DND-41 (cell line): Measurements from ENCODE around the gene ST8SIA6.

Source experiments
- ATAC-seq: fragments of 200-7000 bp; cut with Tn5 transposase; 3 replicates; pipeline ENCODE4 v1.9.1; 2021; ENCODE audit warnings: low read depth; ENCODE audit not compliant: insufficient read depth
- DNase-seq: peaks from one replicate; pipeline ENCODE4 v3.0.0-alpha.2; 2020
- H2AFZ ChIP-seq: 2 replicates; pipeline ENCODE4 v1.6.0; 2012; ENCODE audit warnings: low read depth, low read length
- H3K27ac ChIP-seq: 2 replicates; pipeline ENCODE4 v1.5.1; 2012; ENCODE audit warnings: low read length, inconsistent platforms
- H3K27me3 ChIP-seq: fragments of 200-600 bp; sonication (generic); 2 replicates; pipeline ENCODE4 v1.6.0; 2012; ENCODE audit warnings: low read length, mild to moderate bottlenecking, inconsistent platforms; ENCODE audit not compliant: insufficient read depth, poor library complexity
- H3K36me3 ChIP-seq: 2 replicates; pipeline ENCODE4 v1.5.1; 2012; ENCODE audit warnings: low read length, inconsistent platforms; ENCODE audit not compliant: insufficient read depth
- H3K4me1 ChIP-seq: 2 replicates; pipeline ENCODE4 v1.5.1; 2012; ENCODE audit warnings: mild to moderate bottlenecking, low read length; ENCODE audit not compliant: insufficient read depth
- H3K4me2 ChIP-seq: 2 replicates; pipeline ENCODE4 v1.6.0; 2012; ENCODE audit warnings: mild to moderate bottlenecking, moderate library complexity, low read length, inconsistent platforms; ENCODE audit not compliant: insufficient read depth
- H3K4me3 ChIP-seq, 2 experiments: fragments of 200-600 bp in 1 of 2; shearing (Covaris generic) in 1 of 2; 2 replicates each; pipeline ENCODE4 v1.5.1; 2012 to 2016; ENCODE audit warnings: inconsistent platforms in 2 of 2, low read length in 2 of 2, mild to moderate bottlenecking in 2 of 2, low read depth in 1 of 2, moderate library complexity in 1 of 2
- H3K79me2 ChIP-seq: 2 replicates; pipeline ENCODE4 v1.6.0; 2012; ENCODE audit warnings: low read length, inconsistent platforms; ENCODE audit not compliant: insufficient read depth
- H3K9ac ChIP-seq: 2 replicates; pipeline ENCODE4 v1.6.0; 2012; ENCODE audit warnings: low read depth, mild to moderate bottlenecking, inconsistent platforms, low read length, moderate library complexity
- H3K9me3 ChIP-seq: 2 replicates; pipeline ENCODE4 v1.5.1; 2012; ENCODE audit warnings: low read length, moderate library complexity, mild to moderate bottlenecking, inconsistent platforms; ENCODE audit not compliant: insufficient read depth, severe bottlenecking
- H4K20me1 ChIP-seq: 2 replicates; pipeline ENCODE4 v1.6.0; 2012; ENCODE audit warnings: low read length; ENCODE audit not compliant: insufficient read depth
- EZH2 ChIP-seq: IDR thresholded peaks from 3 replicates; pipeline ENCODE4 v1.6.1; 2012; ENCODE audit warnings: borderline replicate concordance, low read depth, mild to moderate bottlenecking, moderate library complexity, low read length, inconsistent platforms; ENCODE audit not compliant: severe bottlenecking
- TF ChIP-seq, protein P1 (sequence below): IDR thresholded peaks from 2 replicates; pipeline ENCODE4 v1.5.1; 2012; ENCODE audit warnings: borderline replicate concordance, low read length, moderate library complexity, mild to moderate bottlenecking; ENCODE audit not compliant: poor library complexity, severe bottlenecking; ENCODE audit errors: extremely low read depth

Gene ST8SIA6

DNA sequence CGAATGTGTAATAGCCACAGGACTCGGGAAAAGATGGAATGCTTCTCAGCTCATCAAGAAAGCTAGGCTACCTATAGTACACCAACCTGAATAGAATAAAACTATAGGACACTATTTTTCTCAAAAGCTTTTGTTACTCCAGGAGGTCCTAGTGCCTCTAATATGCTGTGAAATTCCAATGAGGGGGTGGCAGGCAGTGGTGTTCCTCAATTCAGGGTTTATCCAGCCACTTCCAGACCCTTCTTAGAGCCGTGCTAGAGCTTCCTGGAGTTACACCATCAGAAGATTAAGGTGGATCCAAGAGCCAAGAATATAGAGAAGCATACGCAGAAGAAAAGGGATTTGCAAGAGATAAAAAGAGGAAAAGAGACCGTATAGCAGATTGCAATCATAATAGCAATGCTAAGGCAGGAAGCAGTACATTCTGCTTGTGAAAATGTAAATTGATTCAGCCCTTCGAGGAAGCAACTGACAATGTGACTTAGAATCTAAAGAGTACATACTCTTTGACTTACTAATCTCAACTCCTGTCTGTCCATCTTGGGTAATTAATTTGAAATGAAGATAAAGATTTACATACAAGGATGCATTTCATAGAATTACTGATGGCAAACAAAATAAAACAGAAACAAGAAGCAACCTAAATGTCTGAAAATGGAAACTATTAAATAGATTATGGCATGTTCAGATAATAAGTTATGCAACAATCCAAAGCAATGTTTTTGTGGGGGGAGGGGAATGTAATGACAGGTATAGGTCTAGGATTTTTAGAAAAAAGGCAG, 2.1 kb downstream of the ST8SIA6 start:
- no peak overlapping the region for H3K9ac ChIP-seq
- H3K79me2 ChIP-seq, result no peaks in the 10 kb centered on the region
- TF ChIP-seq EZH2, result no peak
- TF ChIP-seq, protein P1, sequence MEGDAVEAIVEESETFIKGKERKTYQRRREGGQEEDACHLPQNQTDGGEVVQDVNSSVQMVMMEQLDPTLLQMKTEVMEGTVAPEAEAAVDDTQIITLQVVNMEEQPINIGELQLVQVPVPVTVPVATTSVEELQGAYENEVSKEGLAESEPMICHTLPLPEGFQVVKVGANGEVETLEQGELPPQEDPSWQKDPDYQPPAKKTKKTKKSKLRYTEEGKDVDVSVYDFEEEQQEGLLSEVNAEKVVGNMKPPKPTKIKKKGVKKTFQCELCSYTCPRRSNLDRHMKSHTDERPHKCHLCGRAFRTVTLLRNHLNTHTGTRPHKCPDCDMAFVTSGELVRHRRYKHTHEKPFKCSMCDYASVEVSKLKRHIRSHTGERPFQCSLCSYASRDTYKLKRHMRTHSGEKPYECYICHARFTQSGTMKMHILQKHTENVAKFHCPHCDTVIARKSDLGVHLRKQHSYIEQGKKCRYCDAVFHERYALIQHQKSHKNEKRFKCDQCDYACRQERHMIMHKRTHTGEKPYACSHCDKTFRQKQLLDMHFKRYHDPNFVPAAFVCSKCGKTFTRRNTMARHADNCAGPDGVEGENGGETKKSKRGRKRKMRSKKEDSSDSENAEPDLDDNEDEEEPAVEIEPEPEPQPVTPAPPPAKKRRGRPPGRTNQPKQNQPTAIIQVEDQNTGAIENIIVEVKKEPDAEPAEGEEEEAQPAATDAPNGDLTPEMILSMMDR, result no peak
- H3K27me3 ChIP-seq, result no peaks in the 10 kb centered on the region
- H3K36me3 ChIP-seq, result no peaks in the 10 kb centered on the region
- H3K4me3 ChIP-seq, result no peak overlapping the region
- H3K27ac ChIP-seq, result no peak overlapping the region
- DNase-seq (no peak), ATAC-seq (no peak)
- H3K4me1 ChIP-seq, result no peaks in the 10 kb centered on the region
- H3K4me2 ChIP-seq, result no peak overlapping the region
- no peak overlapping the region for H2AFZ ChIP-seq
- peaks cover 10% of the 10 kb centered on the region for H3K9me3 ChIP-seq
- no peaks in the 10 kb centered on the region for H4K20me1 ChIP-seq

DNA sequence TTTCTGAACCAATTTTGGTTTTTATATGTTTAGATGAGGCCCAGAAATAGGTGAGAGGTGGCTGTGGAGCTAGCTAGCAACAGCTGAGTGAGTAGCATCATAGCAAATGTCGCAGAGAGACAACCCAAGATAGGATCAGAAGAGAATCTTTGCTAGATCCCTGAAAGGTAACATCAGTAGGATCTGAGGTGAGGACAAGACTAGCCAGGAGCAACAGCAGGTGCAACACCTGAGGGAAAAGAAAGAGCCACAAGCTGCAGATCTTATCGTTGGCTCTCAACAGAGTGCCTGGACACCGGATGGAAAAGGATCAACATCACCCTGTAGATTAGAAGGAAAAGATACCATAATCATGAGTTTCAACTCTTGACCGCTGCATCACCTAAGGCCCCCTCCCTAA, 4.4 kb downstream of the ST8SIA6 start:
- Histone ChIP-seq H3K27ac (no peak overlapping the region), H3K36me3 (no peaks in the 10 kb centered on the region), H3K9ac (no peak overlapping the region), H3K9me3 (peaks cover 10% of the 10 kb centered on the region), H4K20me1 (no peaks in the 10 kb centered on the region), H3K4me2 (no peak overlapping the region), H2AFZ (no peak overlapping the region), H3K27me3 (no peaks in the 10 kb centered on the region), H3K4me3 (no peak overlapping the region), H3K4me1 (no peaks in the 10 kb centered on the region), H3K79me2 (no peaks in the 10 kb centered on the region)
- DNase-seq (no peak), ATAC-seq (no peak)
- no peak for TF ChIP-seq EZH2
- TF ChIP-seq, protein P1, result no peak

DNA sequence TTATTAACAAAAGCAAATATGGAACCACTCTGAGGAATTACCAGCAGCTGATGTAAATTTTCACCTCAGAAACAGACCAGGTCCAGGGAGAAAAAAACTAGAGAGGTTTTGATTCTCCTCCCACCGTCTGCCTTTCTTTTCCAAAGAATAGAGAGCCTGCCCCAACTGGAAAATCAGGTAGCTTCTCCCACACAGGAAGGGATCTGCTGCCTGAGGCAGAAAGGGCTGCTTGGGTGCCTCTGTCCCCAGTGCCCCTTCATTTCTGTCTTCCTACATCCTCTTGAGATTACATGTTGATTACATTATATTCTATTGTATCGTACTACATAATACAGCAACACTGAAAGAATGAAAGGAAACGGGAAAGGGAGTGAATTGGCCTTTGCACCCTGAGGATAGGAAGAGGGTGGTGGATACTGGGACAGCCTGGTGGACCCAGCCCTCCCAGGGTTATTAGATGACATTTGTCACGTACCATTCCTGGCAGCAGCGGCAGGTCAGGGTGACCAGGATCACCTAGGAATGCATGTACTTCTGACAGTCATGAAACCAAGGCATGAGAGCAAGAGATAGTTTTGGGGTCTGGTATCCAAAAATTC, 8.9 kb downstream of the ST8SIA6 start:
- Histone ChIP-seq H3K27me3 (peaks cover 14% of the 10 kb centered on the region), H4K20me1 (no peaks in the 10 kb centered on the region), H3K27ac (no peak overlapping the region), H3K4me2 (no peak overlapping the region), H3K79me2 (no peaks in the 10 kb centered on the region), H3K9me3 (peaks cover 4% of the 10 kb centered on the region), H3K4me1 (no peaks in the 10 kb centered on the region), H3K4me3 (no peak overlapping the region), H3K36me3 (no peaks in the 10 kb centered on the region), H3K9ac (no peak overlapping the region), H2AFZ (no peak overlapping the region)
- ATAC-seq, result no peak
- DNase-seq, result no peak
- no peak for TF ChIP-seq EZH2
- TF ChIP-seq, protein P1, result no peak
